ENCODE data around the gene PRCC.
"Not testable (repeated sequence)": the region's sequence is repeated elsewhere in the genome, so short reads cannot be mapped to it uniquely, and the experiment has no call there.

DNA sequence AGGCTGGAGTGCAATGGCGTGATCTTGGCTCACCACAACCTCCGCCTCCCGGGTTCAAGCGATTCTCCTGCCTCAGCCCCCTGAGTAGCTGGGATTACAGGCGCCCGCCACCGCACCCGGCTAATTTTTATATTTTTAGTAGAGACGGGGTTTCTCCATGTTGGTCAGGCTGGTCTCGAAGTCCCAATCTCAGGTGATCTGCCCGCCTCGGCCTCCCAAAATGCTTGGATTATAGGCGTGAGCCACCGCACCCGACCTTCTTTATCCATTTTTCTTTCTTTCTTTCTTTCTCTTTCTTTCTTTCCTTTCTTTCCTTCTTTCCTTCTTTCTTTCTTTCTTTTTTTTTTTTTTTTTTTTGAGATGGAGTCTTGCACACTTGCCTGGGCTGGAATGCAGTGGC, 2.2 kb upstream of the PRCC start:
- TF ChIP-seq, protein P1, sequence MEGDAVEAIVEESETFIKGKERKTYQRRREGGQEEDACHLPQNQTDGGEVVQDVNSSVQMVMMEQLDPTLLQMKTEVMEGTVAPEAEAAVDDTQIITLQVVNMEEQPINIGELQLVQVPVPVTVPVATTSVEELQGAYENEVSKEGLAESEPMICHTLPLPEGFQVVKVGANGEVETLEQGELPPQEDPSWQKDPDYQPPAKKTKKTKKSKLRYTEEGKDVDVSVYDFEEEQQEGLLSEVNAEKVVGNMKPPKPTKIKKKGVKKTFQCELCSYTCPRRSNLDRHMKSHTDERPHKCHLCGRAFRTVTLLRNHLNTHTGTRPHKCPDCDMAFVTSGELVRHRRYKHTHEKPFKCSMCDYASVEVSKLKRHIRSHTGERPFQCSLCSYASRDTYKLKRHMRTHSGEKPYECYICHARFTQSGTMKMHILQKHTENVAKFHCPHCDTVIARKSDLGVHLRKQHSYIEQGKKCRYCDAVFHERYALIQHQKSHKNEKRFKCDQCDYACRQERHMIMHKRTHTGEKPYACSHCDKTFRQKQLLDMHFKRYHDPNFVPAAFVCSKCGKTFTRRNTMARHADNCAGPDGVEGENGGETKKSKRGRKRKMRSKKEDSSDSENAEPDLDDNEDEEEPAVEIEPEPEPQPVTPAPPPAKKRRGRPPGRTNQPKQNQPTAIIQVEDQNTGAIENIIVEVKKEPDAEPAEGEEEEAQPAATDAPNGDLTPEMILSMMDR (conservative IDR thresholded peaks at IDR 0.05; ENCODE audit: low read depth, low read length) = not testable (repeated sequence)
- not testable (repeated sequence) for TF ChIP-seq EZH2 (IDR thresholded peaks at IDR 0.05; ENCODE audit: borderline replicate concordance, low read depth, low read length, poor library complexity, severe bottlenecking)
